Measurements from ENCODE around the gene TSSK3.

DNA sequence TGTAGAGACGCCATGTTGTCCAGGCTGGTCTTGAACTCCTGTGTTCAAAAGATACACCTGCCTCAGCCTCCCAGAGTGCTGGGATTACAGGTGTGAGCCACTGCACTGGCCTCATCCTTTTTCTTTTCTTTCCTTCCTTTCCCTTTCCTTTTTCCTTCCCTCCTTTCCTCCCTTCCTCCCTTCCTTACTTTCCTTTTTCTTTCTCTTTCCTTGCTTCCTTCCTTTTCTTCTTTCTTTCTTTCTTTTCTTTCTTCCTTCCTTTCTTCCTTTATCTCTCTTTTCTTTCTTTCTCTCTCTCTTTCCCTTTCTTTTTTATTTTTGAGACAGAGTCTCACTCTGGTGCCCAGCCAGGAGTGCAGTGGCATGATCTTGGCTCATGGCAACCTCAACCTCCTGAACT, 5.9 kb upstream of the TSSK3 start:
- TF ChIP-seq, protein P1, sequence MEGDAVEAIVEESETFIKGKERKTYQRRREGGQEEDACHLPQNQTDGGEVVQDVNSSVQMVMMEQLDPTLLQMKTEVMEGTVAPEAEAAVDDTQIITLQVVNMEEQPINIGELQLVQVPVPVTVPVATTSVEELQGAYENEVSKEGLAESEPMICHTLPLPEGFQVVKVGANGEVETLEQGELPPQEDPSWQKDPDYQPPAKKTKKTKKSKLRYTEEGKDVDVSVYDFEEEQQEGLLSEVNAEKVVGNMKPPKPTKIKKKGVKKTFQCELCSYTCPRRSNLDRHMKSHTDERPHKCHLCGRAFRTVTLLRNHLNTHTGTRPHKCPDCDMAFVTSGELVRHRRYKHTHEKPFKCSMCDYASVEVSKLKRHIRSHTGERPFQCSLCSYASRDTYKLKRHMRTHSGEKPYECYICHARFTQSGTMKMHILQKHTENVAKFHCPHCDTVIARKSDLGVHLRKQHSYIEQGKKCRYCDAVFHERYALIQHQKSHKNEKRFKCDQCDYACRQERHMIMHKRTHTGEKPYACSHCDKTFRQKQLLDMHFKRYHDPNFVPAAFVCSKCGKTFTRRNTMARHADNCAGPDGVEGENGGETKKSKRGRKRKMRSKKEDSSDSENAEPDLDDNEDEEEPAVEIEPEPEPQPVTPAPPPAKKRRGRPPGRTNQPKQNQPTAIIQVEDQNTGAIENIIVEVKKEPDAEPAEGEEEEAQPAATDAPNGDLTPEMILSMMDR (conservative IDR thresholded peaks at IDR 0.05; ENCODE audit: low read length), result no peak
- no peak for TF ChIP-seq EZH2phosphoT487 (IDR thresholded peaks at IDR 0.05; ENCODE audit: borderline replicate concordance)
